H1 (cell line): Measurements from ENCODE around the gene DCAF8. TPM values are rescaled to one million over a fixed set of nuclear protein-coding genes. Genes with fewer than 3 reads are reported as not detected.

Experiments
- CTCF ChIA-PET: fragments of 300-600 bp; sonication (Branson Sonifier 250); formaldehyde crosslinking; loops from one replicate; lab custom pipeline; 2021; ENCODE audit not compliant: partially characterized antibody; lab: Charles Lee
- POLR2A ChIA-PET: fragments of 300-600 bp; sonication (Branson Sonifier 250); formaldehyde crosslinking; loops from one replicate; lab custom pipeline; 2021; ENCODE audit warnings: inconsistent platforms; ENCODE audit not compliant: partially characterized antibody; lab: Charles Lee
- DNase-seq, 2 experiments: peaks; one replicate each; pipeline versions ENCODE4 v3.0.0 to v3.0.0-alpha.2; 2010 to 2022; ENCODE audit warnings: low spot score in 2 of 2, low read depth in 1 of 2, mixed read lengths in 1 of 2
- FAIRE-seq: peaks from 2 replicates; lab custom pipeline; 2011; peaks lifted over from hg19 to GRCh38; lab: Jason Lieb, UNC
- H2AFZ ChIP-seq: 2 replicates; pipeline ENCODE4 v1.8.1; 2012; ENCODE audit warnings: low read length, inconsistent platforms
- H2AK5ac ChIP-seq: 2 replicates; pipeline ENCODE4 v1.6.1; 2013; ENCODE audit warnings: low read depth, low read length
- H2BK120ac ChIP-seq: replicated peaks from 2 replicates; pipeline ENCODE3; 2013; ENCODE audit warnings: low read depth, low read length, inconsistent platforms
- H2BK12ac ChIP-seq: 2 replicates; pipeline ENCODE4 v1.6.1; 2013; ENCODE audit warnings: low read depth, low read length
- H2BK15ac ChIP-seq: 2 replicates; pipeline ENCODE4 v1.6.1; 2013; ENCODE audit warnings: low read length
- H2BK20ac ChIP-seq: 2 replicates; pipeline ENCODE4 v1.6.1; 2013; ENCODE audit warnings: low read length
- H2BK5ac ChIP-seq: 2 replicates; pipeline ENCODE4 v1.6.1; 2013; ENCODE audit warnings: low read depth, low read length
- H3K14ac ChIP-seq: 2 replicates; pipeline ENCODE4 v1.6.1; 2013; ENCODE audit warnings: inconsistent platforms; ENCODE audit not compliant: insufficient read length
- H3K18ac ChIP-seq: 2 replicates; pipeline ENCODE4 v1.6.1; 2013; ENCODE audit warnings: low read length; ENCODE audit errors: extremely low read depth
- H3K23ac ChIP-seq: 2 replicates; pipeline ENCODE4 v1.6.1; 2013; ENCODE audit warnings: inconsistent platforms; ENCODE audit not compliant: insufficient read length
- H3K23me2 ChIP-seq: 2 replicates; pipeline ENCODE4 v1.6.1; 2013; ENCODE audit warnings: low read depth, low read length
- H3K27ac ChIP-seq: 2 replicates; pipeline ENCODE4 v1.6.1; 2011; ENCODE audit warnings: low read depth, low read length, inconsistent platforms
- H3K27me3 ChIP-seq, 4 experiments: replicated peaks in 1 of 4; 1 replicate in 1 of 4; 2 replicates in 3 of 4; pipeline versions ENCODE4 v1.6.1 to v1.8.1; 2011 to 2013; ENCODE audit warnings: low read length in 3 of 4, mild to moderate bottlenecking in 3 of 4, inconsistent platforms in 2 of 4, mixed read lengths in 2 of 4, moderate library complexity in 1 of 4; ENCODE audit not compliant: control insufficient read depth in 3 of 4, insufficient read depth in 3 of 4; ENCODE audit errors: extremely low read depth in 1 of 4
- H3K36me3 ChIP-seq, 4 experiments: 2 replicates each; pipeline versions ENCODE4 v1.6.1 to v1.8.1; 2011 to 2013; ENCODE audit warnings: mild to moderate bottlenecking in 4 of 4, low read length in 3 of 4, moderate library complexity in 2 of 4, control low read depth in 1 of 4, inconsistent platforms in 1 of 4; ENCODE audit not compliant: insufficient read depth in 4 of 4, control insufficient read depth in 2 of 4
- H3K4ac ChIP-seq: replicated peaks from 2 replicates; pipeline ENCODE3; 2013; ENCODE audit warnings: low read length, low read depth, mixed read lengths, inconsistent platforms; ENCODE audit not compliant: insufficient read length
- H3K4me1 ChIP-seq, 4 experiments: replicated peaks in 1 of 4; 1 replicate in 1 of 4; 2 replicates in 3 of 4; pipeline versions ENCODE4 v1.6.1 to v1.8.1; 2011 to 2013; ENCODE audit warnings: low read length in 3 of 4, inconsistent platforms in 2 of 4, mixed read lengths in 1 of 4; ENCODE audit not compliant: insufficient read depth in 4 of 4, control insufficient read depth in 3 of 4
- H3K4me2 ChIP-seq, 2 experiments: 2 replicates each; pipeline versions ENCODE4 v1.6.1 to v1.8.1; 2011 to 2013; ENCODE audit warnings: low read depth in 2 of 2, low read length in 2 of 2, control low read depth in 1 of 2, inconsistent platforms in 1 of 2, mild to moderate bottlenecking in 1 of 2; ENCODE audit not compliant: insufficient read depth in 1 of 2
- H3K4me3 ChIP-seq, 4 experiments: fragments of 200-600, 300-600 bp in 1 of 4; sonication (generic), shearing (Covaris generic), sonication (Bioruptor Twin) in 1 of 4; 2 replicates each; pipeline versions ENCODE4 v1.5.1 to v1.8.1; 2011 to 2016; ENCODE audit warnings: low read length in 4 of 4, low read depth in 3 of 4, control low read depth in 2 of 4, inconsistent platforms in 2 of 4, mild to moderate bottlenecking in 2 of 4, mixed read lengths in 1 of 4, moderate library complexity in 1 of 4; ENCODE audit not compliant: insufficient read depth in 2 of 4; ENCODE audit errors: extremely low read depth in 1 of 4
- H3K56ac ChIP-seq: replicated peaks from 2 replicates; pipeline ENCODE3; 2013; ENCODE audit warnings: low read depth, mild to moderate bottlenecking, mixed read lengths, low read length, inconsistent platforms; ENCODE audit not compliant: insufficient read length
- H3K79me1 ChIP-seq: 2 replicates; pipeline ENCODE4 v1.6.1; 2013; ENCODE audit warnings: low read depth, low read length, control low read depth
- H3K79me2 ChIP-seq, 2 experiments: 2 replicates each; pipeline versions ENCODE4 v1.6.1 to v1.8.1; 2012 to 2013; ENCODE audit warnings: low read length in 2 of 2, mild to moderate bottlenecking in 2 of 2, inconsistent platforms in 1 of 2; ENCODE audit not compliant: insufficient read depth in 2 of 2, control insufficient read depth in 1 of 2
- H3K9ac ChIP-seq, 4 experiments: replicated peaks in 1 of 4; 1 replicate in 1 of 4; 2 replicates in 3 of 4; pipeline versions ENCODE4 v1.6.1 to v1.8.1; 2011 to 2013; ENCODE audit warnings: low read depth in 3 of 4, low read length in 3 of 4, control low read depth in 2 of 4, mild to moderate bottlenecking in 2 of 4, moderate library complexity in 2 of 4, inconsistent platforms in 1 of 4; ENCODE audit errors: extremely low read depth in 1 of 4
- H3K9me3 ChIP-seq, 2 experiments: 2 replicates each; pipeline versions ENCODE4 v1.6.1 to v1.8.1; 2012 to 2013; ENCODE audit warnings: mild to moderate bottlenecking in 2 of 2, moderate library complexity in 2 of 2, control low read depth in 1 of 2, inconsistent platforms in 1 of 2, low read depth in 1 of 2, low read length in 1 of 2, mixed read lengths in 1 of 2; ENCODE audit not compliant: insufficient read depth in 2 of 2
- H4K20me1 ChIP-seq, 2 experiments: replicated peaks in 1 of 2; 2 replicates each; pipeline versions ENCODE3 to v1.8.1; 2011 to 2013; ENCODE audit warnings: inconsistent platforms in 2 of 2, low read length in 2 of 2, mild to moderate bottlenecking in 1 of 2; ENCODE audit not compliant: insufficient read depth in 2 of 2, control insufficient read depth in 1 of 2
- H4K5ac ChIP-seq: 2 replicates; pipeline ENCODE4 v1.6.1; 2013; ENCODE audit warnings: low read length, low read depth, mixed read lengths, inconsistent platforms; ENCODE audit not compliant: insufficient read length
- H4K8ac ChIP-seq: 2 replicates; pipeline ENCODE4 v1.8.0; 2013; ENCODE audit warnings: mild to moderate bottlenecking, moderate library complexity, low read length, inconsistent platforms; ENCODE audit not compliant: insufficient read depth; ENCODE audit errors: extremely low read depth
- H4K91ac ChIP-seq: replicated peaks from 2 replicates; pipeline ENCODE3; 2013; ENCODE audit warnings: low read length, mixed read lengths, inconsistent platforms; ENCODE audit not compliant: insufficient read length
- CBX8 ChIP-seq: fragments of 300-800, 300-1000 bp; sonication (generic); IDR thresholded peaks from 2 replicates; pipeline ENCODE4 v1.7.1; 2016; ENCODE audit warnings: low read depth, low read length, borderline replicate concordance
- CHD2 ChIP-seq: IDR thresholded peaks from 2 replicates; pipeline ENCODE4 v1.6.1; 2012; ENCODE audit warnings: low read length, improper control_type of control experiment
- CTBP2 ChIP-seq: IDR thresholded peaks from 2 replicates; pipeline ENCODE4 v1.7.0; 2011; ENCODE audit warnings: borderline replicate concordance, mild to moderate bottlenecking, moderate library complexity, mixed read lengths, low read length; ENCODE audit not compliant: insufficient read depth, insufficient read length
- E2F6 ChIP-seq: IDR thresholded peaks from 2 replicates; pipeline ENCODE4 v1.6.1; 2012; ENCODE audit warnings: inconsistent platforms
- NANOG ChIP-seq: IDR thresholded peaks from 2 replicates; pipeline ENCODE4 v1.6.1; 2011; ENCODE audit warnings: low read length, low read depth, mild to moderate bottlenecking, inconsistent platforms; ENCODE audit not compliant: insufficient read depth, poor library complexity, severe bottlenecking
- RXRA ChIP-seq: IDR thresholded peaks from 2 replicates; pipeline ENCODE4 v1.6.1; 2011; ENCODE audit warnings: low read depth, mild to moderate bottlenecking, low read length, moderate library complexity; ENCODE audit not compliant: insufficient read depth
- SIN3A ChIP-seq, 2 experiments: IDR thresholded peaks in 1 of 2; conservative IDR thresholded peaks in 1 of 2; 2 replicates each; pipeline ENCODE4 v1.6.1; 2011 to 2012; ENCODE audit warnings: low read length in 2 of 2, improper control_type of control experiment in 1 of 2, low read depth in 1 of 2, mild to moderate bottlenecking in 1 of 2
- SIRT6 ChIP-seq: IDR thresholded peaks from one replicate; pipeline ENCODE4 v1.7.1; 2012; ENCODE audit warnings: low read length, inconsistent platforms
- TAF7 ChIP-seq: optimal IDR thresholded peaks from 2 replicates; pipeline ENCODE3; 2011; ENCODE audit warnings: low read depth, mild to moderate bottlenecking, inconsistent platforms, low read length, moderate library complexity, borderline replicate concordance
- TCF12 ChIP-seq: IDR thresholded peaks from 2 replicates; pipeline ENCODE4 v1.6.1; 2011; ENCODE audit warnings: low read depth, mild to moderate bottlenecking, low read length
- YY1 ChIP-seq: IDR thresholded peaks from 2 replicates; pipeline ENCODE4 v1.6.1; 2011; ENCODE audit warnings: low read depth, mild to moderate bottlenecking, low read length
- WGBS, 2 experiments: shearing (Covaris generic) in 1 of 2; methylation state at CpG; one replicate each; pipeline versions ENCODE4 v1.1.6 to v1.1.7; 2013 to 2015; ENCODE audit warnings: low lambda C conversion rate in 2 of 2, mixed read lengths in 2 of 2, inconsistent platforms in 1 of 2, low coverage in 1 of 2, missing lambda C conversion rate in 1 of 2; ENCODE audit not compliant: insufficient replicate concordance in 2 of 2, insufficient coverage in 1 of 2, insufficient read length in 1 of 2; ENCODE audit errors: extremely low coverage in 1 of 2, missing lambda C conversion rate in 1 of 2; 5-methylcytosine and 5-hydroxymethylcytosine counted together
- polyA plus RNA-seq, 7 experiments: library from polyadenylated mRNA; depleted of rRNA in 3 of 7; stranded (reverse) in 5 of 7; unstranded in 2 of 7; fragments of >200 nt in 5 of 7; fragments of 200-250 nt in 2 of 7; gene quantifications; 1 replicate in 5 of 7; 2 replicates in 1 of 7; 4 replicates in 1 of 7; pipeline versions ENCODE4 v1.2.1 to v1.2.3, GENCODE V29; 2011 to 2013; ENCODE audit warnings: missing spikeins in 2 of 7, mixed read lengths in 2 of 7
- total RNA-seq: library from RNA; stranded (reverse); fragmentation: NEBNext Ultra II Directional; extraction: Animal tissue kit (Norgen Biotek cat#: 25700); gene quantifications from 2 replicates; pipeline ENCODE4 v1.2.1, GENCODE V29; 2021

The DCAF8 gene
- total and polyA plus RNA-seq, 2 of the 8 experiments (the other 6 are each of a cell fraction or from before 2014, with no cell fraction given), result 68.2 to 110 TPM

GRCh38 chr1:160308451-160309184 lies 46.3 kb upstream of the DCAF8 start:
- no peaks in the 10 kb centered on the region for H3K79me2 ChIP-seq
- H3K79me1 ChIP-seq, result no peaks in the 10 kb centered on the region
- H3K9ac ChIP-seq, result no peak overlapping the region
- no peak overlapping the region for H3K18ac ChIP-seq
- no peaks in the 10 kb centered on the region for H3K9me3 ChIP-seq
- no peak overlapping the region for H2BK120ac ChIP-seq
- CTCF ChIA-PET, result interaction anchor here (0.6 to 2.7 kb wide), 6 partner anchors 14 to 69 kb away, joined by 3 to 23 read pairs (median 4); no protein-coding TSS in a partner anchor
- FAIRE-seq (peak; percentile 71), DNase-seq (no peak)
- no peak overlapping the region; the same call in 1 of the 2 replicates for H4K8ac ChIP-seq
- no peak overlapping the region for H3K4ac ChIP-seq
- H3K4me1 ChIP-seq, result peaks cover 4 to 11% (median 8%) of the 10 kb centered on the region in 4 experiments
- H2BK20ac ChIP-seq, result no peak overlapping the region; the same call in 1 of the 2 replicates
- H4K20me1 ChIP-seq, result peaks cover 0 to 2% of the 10 kb centered on the region in 2 experiments
- H2AFZ ChIP-seq, result no peak overlapping the region
- POLR2A ChIA-PET, result interaction anchor here (0.7 to 3.1 kb wide), 4 partner anchors 16 to 70 kb away, joined by 3 to 13 read pairs (median 10); partner anchors contain the start of gene PEX19
- H4K91ac ChIP-seq, result no peak overlapping the region
- H3K14ac ChIP-seq, result no peak overlapping the region
- H2BK5ac ChIP-seq, result no peak overlapping the region
- no peak overlapping the region for H2AK5ac ChIP-seq
- no peak overlapping the region for H2BK15ac ChIP-seq
- peaks cover 23 to 64% (median 53%) of the 10 kb centered on the region in 4 experiments for H3K36me3 ChIP-seq
- no peaks in the 10 kb centered on the region for H3K23me2 ChIP-seq
- no peak overlapping the region for H3K56ac ChIP-seq
- peak overlapping the region; percentile 73 for H4K5ac ChIP-seq
- WGBS, 2 experiments, result 72% methylated on average over 4 of the region's 4 CpGs; no CpG with 5 or more reads in 1 of the 2 experiments
- no peak overlapping the region for H3K23ac ChIP-seq
- no peak overlapping the region for H3K27ac ChIP-seq
- H3K4me3 ChIP-seq, result peak overlapping the region in 1 of 4 experiments; percentile 25; a peak in 1 of 8 replicates
- no peak overlapping the region for H2BK12ac ChIP-seq
- H3K4me2 ChIP-seq, result peak overlapping the region; percentile 6 to 14; a peak in 1 of 4 replicates
- H3K27me3 ChIP-seq, result no peaks in the 10 kb centered on the region
- TF ChIP-seq TAF7 (no peak), NANOG (no peak), E2F6 (no peak), YY1 (no peak), CBX8 (no peak), CHD2 (no peak), SIRT6 (no peak), RXRA (no peak), TCF12 (no peak), CTBP2 (no peak), SIN3A (conservative IDR thresholded peaks at IDR 0.05 in 1 of 2, IDR thresholded peaks at IDR 0.05 in 1 of 2; ENCODE audit: low read depth in 1 of 2, low read length in 2 of 2) (no peak)
